PC-3 (cell line): ENCODE data around the gene COL8A1.

Source experiments
- EZH2 ChIP-seq: fragments of 300-600 bp; sonication (generic); IDR thresholded peaks from one replicate; pipeline ENCODE4 v1.6.1; 2017; ENCODE audit warnings: antibody characterized with exemption, mild to moderate bottlenecking, low read length; ENCODE audit not compliant: unreplicated experiment
- EZH2phosphoT487 ChIP-seq: fragments of 300-600 bp; sonication (generic); IDR thresholded peaks from 2 replicates; pipeline ENCODE4 v1.6.1; 2018; ENCODE audit warnings: mild to moderate bottlenecking, antibody characterized with exemption, low read length, borderline replicate concordance
- TF ChIP-seq, protein P1 (sequence below): fragments of 300-600 bp; sonication (generic); conservative IDR thresholded peaks from 2 replicates; pipeline ENCODE4 v1.5.1; 2017; ENCODE audit warnings: antibody characterized with exemption, low read depth, mild to moderate bottlenecking, low read length

DNA sequence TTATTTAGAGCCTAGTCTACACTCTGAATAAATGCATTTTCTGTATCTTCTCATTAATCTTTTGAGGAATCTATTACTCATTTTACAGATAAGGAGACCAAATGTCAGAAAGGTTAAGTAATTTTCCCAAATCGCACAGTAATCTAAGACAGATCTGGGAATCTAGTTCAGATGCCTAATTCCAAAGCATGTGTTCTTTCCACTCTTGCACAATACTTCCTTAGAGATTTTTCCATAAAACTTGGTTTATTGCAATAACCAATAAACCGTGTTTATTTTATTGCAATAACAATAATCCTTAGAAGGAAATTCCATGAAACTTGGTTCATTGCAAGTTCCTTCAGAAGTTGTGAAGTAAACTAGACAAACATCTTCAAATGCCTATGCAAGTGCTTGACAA, 17.4 kb upstream of the COL8A1 start:
- TF ChIP-seq, protein P1, sequence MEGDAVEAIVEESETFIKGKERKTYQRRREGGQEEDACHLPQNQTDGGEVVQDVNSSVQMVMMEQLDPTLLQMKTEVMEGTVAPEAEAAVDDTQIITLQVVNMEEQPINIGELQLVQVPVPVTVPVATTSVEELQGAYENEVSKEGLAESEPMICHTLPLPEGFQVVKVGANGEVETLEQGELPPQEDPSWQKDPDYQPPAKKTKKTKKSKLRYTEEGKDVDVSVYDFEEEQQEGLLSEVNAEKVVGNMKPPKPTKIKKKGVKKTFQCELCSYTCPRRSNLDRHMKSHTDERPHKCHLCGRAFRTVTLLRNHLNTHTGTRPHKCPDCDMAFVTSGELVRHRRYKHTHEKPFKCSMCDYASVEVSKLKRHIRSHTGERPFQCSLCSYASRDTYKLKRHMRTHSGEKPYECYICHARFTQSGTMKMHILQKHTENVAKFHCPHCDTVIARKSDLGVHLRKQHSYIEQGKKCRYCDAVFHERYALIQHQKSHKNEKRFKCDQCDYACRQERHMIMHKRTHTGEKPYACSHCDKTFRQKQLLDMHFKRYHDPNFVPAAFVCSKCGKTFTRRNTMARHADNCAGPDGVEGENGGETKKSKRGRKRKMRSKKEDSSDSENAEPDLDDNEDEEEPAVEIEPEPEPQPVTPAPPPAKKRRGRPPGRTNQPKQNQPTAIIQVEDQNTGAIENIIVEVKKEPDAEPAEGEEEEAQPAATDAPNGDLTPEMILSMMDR: no peak
- TF ChIP-seq EZH2phosphoT487 (no peak), EZH2 (no peak)
